ENCODE measurements around the gene SFRP5. TPM values are rescaled to one million over a fixed set of nuclear protein-coding genes. Genes with fewer than 3 reads are reported as not detected.

SFRP5 gene
- total and polyA plus RNA-seq, 2 donors (not counting 1 experiment from before 2014, with no cell fraction given), result not detected

DNA sequence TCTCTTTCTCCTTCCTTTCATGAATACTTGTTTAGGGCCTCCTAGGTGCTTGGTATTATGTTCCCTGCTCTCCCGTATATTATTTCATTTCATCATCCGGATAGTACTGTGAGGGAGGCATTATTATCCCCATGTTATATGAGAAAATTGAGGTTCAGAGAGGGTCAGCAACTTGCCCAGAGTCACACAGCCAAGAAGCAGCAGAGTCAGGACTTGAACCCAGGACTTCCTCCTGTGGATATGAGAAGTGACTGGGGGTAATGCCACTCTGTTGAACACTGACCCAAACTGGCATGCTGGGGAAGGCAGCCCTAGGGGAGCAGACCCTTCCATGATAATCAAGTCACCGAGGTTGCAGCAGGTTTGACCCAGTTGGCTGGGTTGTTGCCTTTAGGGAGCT lies 8.2 kb upstream of the SFRP5 start:
- Histone ChIP-seq H3K27me3 (replicated peaks in 1 of 4; ENCODE audit: control extremely low read depth in 1 of 4, control insufficient read depth in 3 of 4, insufficient read depth in 4 of 4, low read length in 3 of 4) (peaks cover 0 to 3% (median 0%) of the 10 kb centered on the region in 4 experiments), H3K27ac (ENCODE audit: low read length in 2 of 2) (no peak overlapping the region), H4K20me1 (ENCODE audit: control insufficient read depth, insufficient read depth, low read length, poor library complexity, severe bottlenecking) (no peaks in the 10 kb centered on the region), H3K9me3 (ENCODE audit: control extremely low read depth in 1 of 3, control insufficient read depth in 2 of 3, insufficient read depth in 1 of 3, low read length in 2 of 3) (no peaks in the 10 kb centered on the region), H3K4me3 (ENCODE audit: control extremely low read depth in 1 of 5, extremely low read depth in 1 of 5, insufficient read depth in 1 of 5, low read depth in 2 of 5, low read length in 4 of 5) (no peak overlapping the region), H3K36me3 (replicated peaks in 1 of 2; ENCODE audit: control extremely low read depth in 1 of 2, control insufficient read depth in 1 of 2, extremely low read depth in 1 of 2, insufficient read depth in 2 of 2, low read length in 1 of 2) (no peaks in the 10 kb centered on the region), H3K9ac (ENCODE audit: low read length) (no peak overlapping the region), H3K4me1 (ENCODE audit: control insufficient read depth in 2 of 2, insufficient read depth in 2 of 2, low read length in 2 of 2) (no peaks in the 10 kb centered on the region), H3K79me2 (ENCODE audit: control insufficient read depth, insufficient read depth, low read length) (no peaks in the 10 kb centered on the region), H2AFZ (ENCODE audit: insufficient read depth, low read depth, low read length, poor library complexity, severe bottlenecking) (no peak overlapping the region), H3K4me2 (replicated peaks; ENCODE audit: low read depth, low read length, poor library complexity, severe bottlenecking) (no peak overlapping the region)
- ChIA-PET CTCF (no interaction called here), POLR2A (no interaction called here)
- Mint-ChIP-seq H3K9me3 (ENCODE audit: insufficient read depth) (no peaks in the 10 kb centered on the region), H3K27ac (no peak overlapping the region), H3K27me3 (no peaks in the 10 kb centered on the region), H3K4me3 (no peak overlapping the region), H3K4me1 (no peaks in the 10 kb centered on the region)
- 100% methylated on average over 1 of the region's 3 CpGs for WGBS (ENCODE audit: insufficient coverage)
- DNase-seq, result no peak
- TF ChIP-seq EZH2 (IDR thresholded peaks at IDR 0.05; ENCODE audit: borderline replicate concordance, insufficient read depth, low read depth, low read length, poor library complexity, severe bottlenecking), result no peak
- TF ChIP-seq, protein P1, sequence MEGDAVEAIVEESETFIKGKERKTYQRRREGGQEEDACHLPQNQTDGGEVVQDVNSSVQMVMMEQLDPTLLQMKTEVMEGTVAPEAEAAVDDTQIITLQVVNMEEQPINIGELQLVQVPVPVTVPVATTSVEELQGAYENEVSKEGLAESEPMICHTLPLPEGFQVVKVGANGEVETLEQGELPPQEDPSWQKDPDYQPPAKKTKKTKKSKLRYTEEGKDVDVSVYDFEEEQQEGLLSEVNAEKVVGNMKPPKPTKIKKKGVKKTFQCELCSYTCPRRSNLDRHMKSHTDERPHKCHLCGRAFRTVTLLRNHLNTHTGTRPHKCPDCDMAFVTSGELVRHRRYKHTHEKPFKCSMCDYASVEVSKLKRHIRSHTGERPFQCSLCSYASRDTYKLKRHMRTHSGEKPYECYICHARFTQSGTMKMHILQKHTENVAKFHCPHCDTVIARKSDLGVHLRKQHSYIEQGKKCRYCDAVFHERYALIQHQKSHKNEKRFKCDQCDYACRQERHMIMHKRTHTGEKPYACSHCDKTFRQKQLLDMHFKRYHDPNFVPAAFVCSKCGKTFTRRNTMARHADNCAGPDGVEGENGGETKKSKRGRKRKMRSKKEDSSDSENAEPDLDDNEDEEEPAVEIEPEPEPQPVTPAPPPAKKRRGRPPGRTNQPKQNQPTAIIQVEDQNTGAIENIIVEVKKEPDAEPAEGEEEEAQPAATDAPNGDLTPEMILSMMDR (IDR thresholded peaks at IDR 0.05), result no peak
- intact Hi-C loops (cut with micrococcal nuclease), result no loop called here
- no peak for ATAC-seq (ENCODE audit: low read depth)

DNA sequence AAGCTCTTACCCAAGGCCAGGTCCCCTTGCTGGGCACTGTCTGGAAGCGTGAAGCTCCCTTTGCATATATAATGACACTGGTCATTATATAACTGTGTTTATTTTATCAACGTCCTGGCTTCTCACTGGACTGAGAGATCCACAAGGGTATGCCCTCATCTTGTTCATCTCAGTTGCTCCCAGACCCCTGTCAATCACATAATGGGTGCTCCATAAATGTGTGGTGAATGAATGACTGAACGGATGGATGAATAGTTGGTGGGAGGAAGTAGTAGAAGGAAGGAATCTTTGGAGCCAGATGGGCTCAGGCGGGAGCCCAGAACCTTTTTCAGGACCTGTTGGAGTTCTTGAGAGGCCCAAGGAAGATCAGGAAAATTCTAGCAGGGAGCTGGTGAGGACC lies 7.7 kb upstream of the SFRP5 start:
- WGBS (ENCODE audit: insufficient coverage), result 85% methylated on average over 2 of the region's 4 CpGs
- no peaks in the 10 kb centered on the region for H3K4me1 Mint-ChIP-seq
- Histone ChIP-seq H3K9ac (ENCODE audit: low read length) (no peak overlapping the region), H3K9me3 (ENCODE audit: control extremely low read depth in 1 of 3, control insufficient read depth in 2 of 3, insufficient read depth in 1 of 3, low read length in 2 of 3) (no peaks in the 10 kb centered on the region), H4K20me1 (ENCODE audit: control insufficient read depth, insufficient read depth, low read length, poor library complexity, severe bottlenecking) (no peaks in the 10 kb centered on the region), H3K79me2 (ENCODE audit: control insufficient read depth, insufficient read depth, low read length) (no peaks in the 10 kb centered on the region), H3K36me3 (replicated peaks in 1 of 2; ENCODE audit: control extremely low read depth in 1 of 2, control insufficient read depth in 1 of 2, extremely low read depth in 1 of 2, insufficient read depth in 2 of 2, low read length in 1 of 2) (no peaks in the 10 kb centered on the region), H3K4me1 (ENCODE audit: control insufficient read depth in 2 of 2, insufficient read depth in 2 of 2, low read length in 2 of 2) (no peaks in the 10 kb centered on the region), H3K27ac (ENCODE audit: low read length in 2 of 2) (no peak overlapping the region), H2AFZ (ENCODE audit: insufficient read depth, low read depth, low read length, poor library complexity, severe bottlenecking) (no peak overlapping the region), H3K4me3 (ENCODE audit: control extremely low read depth in 1 of 5, extremely low read depth in 1 of 5, insufficient read depth in 1 of 5, low read depth in 2 of 5, low read length in 4 of 5) (no peak overlapping the region), H3K4me2 (replicated peaks; ENCODE audit: low read depth, low read length, poor library complexity, severe bottlenecking) (no peak overlapping the region), H3K27me3 (replicated peaks in 1 of 4; ENCODE audit: control extremely low read depth in 1 of 4, control insufficient read depth in 3 of 4, insufficient read depth in 4 of 4, low read length in 3 of 4) (peaks cover 0 to 3% (median 0%) of the 10 kb centered on the region in 4 experiments)
- intact Hi-C loops (cut with micrococcal nuclease), result no loop called here
- H3K27ac Mint-ChIP-seq, result no peak overlapping the region
- no peaks in the 10 kb centered on the region for H3K27me3 Mint-ChIP-seq
- ChIA-PET POLR2A (no interaction called here), CTCF (no interaction called here)
- DNase-seq (no peak), ATAC-seq (ENCODE audit: low read depth) (no peak)
- TF ChIP-seq, protein P1 (IDR thresholded peaks at IDR 0.05), result no peak
- TF ChIP-seq EZH2 (IDR thresholded peaks at IDR 0.05; ENCODE audit: borderline replicate concordance, insufficient read depth, low read depth, low read length, poor library complexity, severe bottlenecking), result no peak
- no peak overlapping the region for H3K4me3 Mint-ChIP-seq
- no peaks in the 10 kb centered on the region for H3K9me3 Mint-ChIP-seq (ENCODE audit: insufficient read depth)
